IPS-NIHi11 (cell line): ENCODE results near the gene ADSS2.
"Not testable (repeated sequence)": the region's sequence is repeated elsewhere in the genome, so short reads cannot be mapped to it uniquely, and the experiment has no call there.

ENCODE experiments used
- DNase-seq: peaks from one replicate; pipeline ENCODE4 v3.0.0; 2012; ENCODE audit warnings: mixed read lengths, low spot score

The ADSS2 gene

DNA sequence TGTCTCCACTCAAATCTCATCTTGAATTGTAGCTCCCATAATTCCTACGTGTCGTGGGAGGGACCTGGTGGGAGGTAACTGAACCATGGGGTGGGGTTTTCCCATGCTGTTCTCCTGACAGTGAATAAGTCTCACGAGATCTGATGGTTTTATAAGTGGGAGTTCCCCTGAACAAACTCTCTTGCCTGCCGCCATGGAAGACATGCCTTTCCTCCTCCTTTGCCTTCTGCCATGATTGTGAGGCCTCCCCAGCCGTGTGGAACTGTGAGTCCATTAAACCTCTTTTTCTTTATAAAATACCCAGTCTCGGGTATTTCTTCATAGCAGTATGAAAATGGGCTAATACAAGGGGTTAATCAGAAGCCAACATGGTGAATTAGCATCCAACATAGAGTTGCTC lies 86.4 kb downstream of the ADSS2 start:
- not testable (repeated sequence) for DNase-seq

DNA sequence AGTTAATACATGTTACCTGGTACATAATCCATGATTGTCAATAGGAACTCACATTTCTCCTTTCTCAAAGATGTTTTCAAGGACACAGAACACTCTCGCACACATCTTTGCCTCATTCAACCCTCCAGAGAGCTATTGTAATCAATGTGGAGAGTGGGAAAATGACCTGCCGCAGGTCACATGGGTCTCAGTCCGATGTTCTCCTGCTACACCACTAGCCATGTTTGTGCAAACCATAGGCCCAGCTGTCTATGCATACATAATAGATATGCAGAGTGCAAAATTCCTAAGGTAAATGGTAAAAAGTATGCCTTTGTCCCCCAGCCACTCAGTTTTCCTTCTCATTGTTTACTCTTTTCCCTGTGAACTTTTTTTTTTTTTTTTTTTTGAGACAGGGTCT lies 89.2 kb downstream of the ADSS2 start:
- no peak for DNase-seq

DNA sequence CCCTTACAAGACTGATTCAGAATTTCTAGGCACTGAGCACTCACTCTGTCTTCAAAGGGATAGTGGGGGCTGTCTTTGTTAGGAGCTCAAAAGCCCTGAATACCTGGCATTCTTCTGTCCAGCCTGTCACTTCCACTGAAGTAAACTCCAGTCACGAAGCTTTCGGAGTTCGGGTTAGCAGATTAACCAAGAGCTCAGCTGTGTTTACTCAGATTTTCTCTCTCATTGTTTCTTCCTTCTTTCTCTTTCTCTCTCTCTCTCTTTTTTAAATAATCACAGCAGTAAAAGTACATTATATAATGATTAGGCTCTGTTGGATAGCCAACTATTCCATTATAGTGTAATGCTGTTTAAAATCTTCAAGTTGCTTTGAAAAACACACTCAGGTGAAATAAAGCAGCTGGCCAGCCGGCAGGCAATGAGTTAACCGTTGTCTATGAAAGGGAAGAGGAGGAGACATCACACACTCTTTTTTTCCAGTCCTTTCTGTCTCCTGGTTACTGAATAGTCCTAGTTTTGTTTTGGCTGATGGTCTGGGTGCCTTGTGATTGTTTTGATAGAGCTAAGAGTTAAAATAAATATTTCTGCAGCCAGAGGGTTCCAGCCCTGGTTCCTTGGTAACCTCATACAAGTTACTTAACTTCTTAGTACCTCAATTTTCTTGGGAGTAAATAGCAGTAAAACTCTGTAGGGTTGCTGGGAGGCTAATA lies 89.8 kb downstream of the ADSS2 start:
- DNase-seq = peak; percentile 67
